ENCODE data around the gene LMOD2. TPM values are rescaled to one million over a fixed set of nuclear protein-coding genes. Genes with fewer than 3 reads are reported as not detected.

Gene LMOD2, protein sequence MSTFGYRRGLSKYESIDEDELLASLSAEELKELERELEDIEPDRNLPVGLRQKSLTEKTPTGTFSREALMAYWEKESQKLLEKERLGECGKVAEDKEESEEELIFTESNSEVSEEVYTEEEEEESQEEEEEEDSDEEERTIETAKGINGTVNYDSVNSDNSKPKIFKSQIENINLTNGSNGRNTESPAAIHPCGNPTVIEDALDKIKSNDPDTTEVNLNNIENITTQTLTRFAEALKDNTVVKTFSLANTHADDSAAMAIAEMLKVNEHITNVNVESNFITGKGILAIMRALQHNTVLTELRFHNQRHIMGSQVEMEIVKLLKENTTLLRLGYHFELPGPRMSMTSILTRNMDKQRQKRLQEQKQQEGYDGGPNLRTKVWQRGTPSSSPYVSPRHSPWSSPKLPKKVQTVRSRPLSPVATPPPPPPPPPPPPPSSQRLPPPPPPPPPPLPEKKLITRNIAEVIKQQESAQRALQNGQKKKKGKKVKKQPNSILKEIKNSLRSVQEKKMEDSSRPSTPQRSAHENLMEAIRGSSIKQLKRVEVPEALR
- polyA plus RNA-seq (2011; rRNA removed) (not detected in 2 replicates), polyA plus RNA-seq (2017; fragmentation: RNase III; extraction: RNeasy Plus Mini Kit Qiagen cat#74134 plus additional on column Dnase treatment) (not detected in 3 replicates), polyA minus RNA-seq (2011; rRNA and poly(A)+ RNA removed) (not detected in 2 replicates)
- polyA plus RNA-seq (2012; cell fraction: cytosol; rRNA removed): not detected in 2 replicates
- polyA plus RNA-seq (2012; cell fraction: nucleus; rRNA removed): not detected in 2 replicates

DNA sequence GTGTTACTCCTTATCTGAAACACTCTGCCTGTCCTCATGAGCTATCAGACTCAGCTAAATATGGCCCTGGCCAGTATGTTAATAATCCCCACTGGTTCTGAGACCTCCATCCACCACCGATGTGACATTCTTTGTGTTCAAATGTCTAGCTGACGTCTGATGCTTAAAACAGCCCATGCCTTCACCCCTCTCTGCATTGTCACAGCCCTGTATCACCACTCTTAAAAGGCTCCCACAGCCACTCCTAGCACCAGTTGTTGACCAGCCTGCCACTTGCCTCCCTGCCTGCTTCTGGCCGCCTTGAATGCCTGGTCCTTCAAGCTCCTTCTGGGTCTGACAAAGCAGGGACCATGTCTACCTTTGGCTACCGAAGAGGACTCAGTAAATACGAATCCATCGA, at the start of gene LMOD2:
Gene LMOD2, plus strand, starts transcription at position 253 of the 400 bp plus-strand sequence. Its CDS starts 98 bp downstream, at position 351.
- no peaks in the 10 kb centered on the region for H3K4me1 ChIP-seq
- DNase-seq (ENCODE audit: low read depth in 1 of 2, low spot score in 1 of 2) (no peak), FAIRE-seq (no peak), ATAC-seq (no peak)
- H3K27ac ChIP-seq: no peak within 1 kb of the TSS
- POLR2A ChIA-PET: no interaction called here
- no peak within 1 kb of the TSS for H3K4me3 ChIP-seq
- 38% methylated on average over 6 of the region's 6 CpGs for WGBS (ENCODE audit: missing lambda C conversion rate)
- no peaks in the 10 kb centered on the region for H3K9me3 ChIP-seq
- no peak within 1 kb of the TSS for H3K4me2 ChIP-seq
- CTCF ChIA-PET: interaction anchor here (0.9 kb wide), 1 partner anchor 20 kb away, joined by 5 read pairs; no protein-coding TSS in a partner anchor
- TF ChIP-seq CBX2 (IDR thresholded peaks at IDR 0.05; ENCODE audit: borderline replicate concordance, low read depth) (no peak), HOXB5 (CRISPR knock-in tag; IDR thresholded peaks at IDR 0.05) (no peak), ZNF302 (CRISPR knock-in tag; IDR thresholded peaks at IDR 0.05) (no peak), EHMT2 (IDR thresholded peaks at IDR 0.05; ENCODE audit: low read depth) (no peak), HEYL (CRISPR knock-in tag; IDR thresholded peaks at IDR 0.05) (no peak), NFE2L2 (conservative IDR thresholded peaks at IDR 0.05; ENCODE audit: low read length) (no peak), NR3C1 (IDR thresholded peaks at IDR 0.05) (no peak), ZC3H11A (IDR thresholded peaks at IDR 0.05) (no peak), MYC (IDR thresholded peaks at IDR 0.05; ENCODE audit: borderline replicate concordance, low read length) (no peak), HDAC2 (IDR thresholded peaks at IDR 0.05) (no peak), HOXB13 (CRISPR knock-in tag; IDR thresholded peaks at IDR 0.05; ENCODE audit: low read depth) (no peak), ESRRA (IDR thresholded peaks at IDR 0.05; ENCODE audit: borderline replicate concordance, low read length) (no peak)
- TF ChIP-seq, protein P1, sequence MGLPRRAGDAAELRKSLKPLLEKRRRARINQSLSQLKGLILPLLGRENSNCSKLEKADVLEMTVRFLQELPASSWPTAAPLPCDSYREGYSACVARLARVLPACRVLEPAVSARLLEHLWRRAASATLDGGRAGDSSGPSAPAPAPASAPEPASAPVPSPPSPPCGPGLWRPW (IDR thresholded peaks at IDR 0.05): no peak

DNA sequence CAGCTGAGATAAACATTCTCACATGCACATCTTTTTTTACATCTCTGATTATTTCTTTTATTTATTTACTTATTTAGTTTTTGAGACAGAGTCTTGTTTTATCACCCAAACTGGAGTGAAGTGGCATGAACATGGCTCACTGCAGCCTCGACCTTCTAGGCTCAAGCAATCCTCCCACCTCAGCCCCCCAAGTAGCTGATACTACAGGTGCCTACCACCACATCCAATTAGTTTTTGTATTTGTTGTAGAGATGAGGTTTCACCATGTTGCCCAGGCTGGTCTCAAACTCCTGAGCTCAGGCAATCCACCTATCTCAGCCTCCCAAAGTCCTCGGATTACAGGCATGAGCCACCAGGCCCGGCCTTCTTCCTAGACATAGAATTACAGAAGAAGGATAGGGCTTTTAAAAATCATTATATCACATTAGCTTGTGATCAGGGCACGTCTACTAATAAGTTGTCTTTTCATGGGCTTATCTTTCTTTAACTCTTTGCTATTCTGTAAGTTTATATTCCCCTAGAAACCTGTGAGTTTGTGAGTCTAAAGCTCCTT, 48.2 kb upstream of the LMOD2 start:
- TF ChIP-seq BHLHE40 (IDR thresholded peaks at IDR 0.05; ENCODE audit: low read depth, low read length): no peak
- no peak for TF ChIP-seq HOXB5 (CRISPR knock-in tag; IDR thresholded peaks at IDR 0.05)
- TF ChIP-seq FOSB (CRISPR knock-in tag; IDR thresholded peaks at IDR 0.05): no peak
- no peak for TF ChIP-seq HOXA7 (CRISPR knock-in tag; IDR thresholded peaks at IDR 0.05)
- TF ChIP-seq, protein P2, sequence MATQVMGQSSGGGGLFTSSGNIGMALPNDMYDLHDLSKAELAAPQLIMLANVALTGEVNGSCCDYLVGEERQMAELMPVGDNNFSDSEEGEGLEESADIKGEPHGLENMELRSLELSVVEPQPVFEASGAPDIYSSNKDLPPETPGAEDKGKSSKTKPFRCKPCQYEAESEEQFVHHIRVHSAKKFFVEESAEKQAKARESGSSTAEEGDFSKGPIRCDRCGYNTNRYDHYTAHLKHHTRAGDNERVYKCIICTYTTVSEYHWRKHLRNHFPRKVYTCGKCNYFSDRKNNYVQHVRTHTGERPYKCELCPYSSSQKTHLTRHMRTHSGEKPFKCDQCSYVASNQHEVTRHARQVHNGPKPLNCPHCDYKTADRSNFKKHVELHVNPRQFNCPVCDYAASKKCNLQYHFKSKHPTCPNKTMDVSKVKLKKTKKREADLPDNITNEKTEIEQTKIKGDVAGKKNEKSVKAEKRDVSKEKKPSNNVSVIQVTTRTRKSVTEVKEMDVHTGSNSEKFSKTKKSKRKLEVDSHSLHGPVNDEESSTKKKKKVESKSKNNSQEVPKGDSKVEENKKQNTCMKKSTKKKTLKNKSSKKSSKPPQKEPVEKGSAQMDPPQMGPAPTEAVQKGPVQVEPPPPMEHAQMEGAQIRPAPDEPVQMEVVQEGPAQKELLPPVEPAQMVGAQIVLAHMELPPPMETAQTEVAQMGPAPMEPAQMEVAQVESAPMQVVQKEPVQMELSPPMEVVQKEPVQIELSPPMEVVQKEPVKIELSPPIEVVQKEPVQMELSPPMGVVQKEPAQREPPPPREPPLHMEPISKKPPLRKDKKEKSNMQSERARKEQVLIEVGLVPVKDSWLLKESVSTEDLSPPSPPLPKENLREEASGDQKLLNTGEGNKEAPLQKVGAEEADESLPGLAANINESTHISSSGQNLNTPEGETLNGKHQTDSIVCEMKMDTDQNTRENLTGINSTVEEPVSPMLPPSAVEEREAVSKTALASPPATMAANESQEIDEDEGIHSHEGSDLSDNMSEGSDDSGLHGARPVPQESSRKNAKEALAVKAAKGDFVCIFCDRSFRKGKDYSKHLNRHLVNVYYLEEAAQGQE (IDR thresholded peaks at IDR 0.05): no peak
- TF ChIP-seq HEYL (CRISPR knock-in tag; IDR thresholded peaks at IDR 0.05): no peak
- ChIA-PET CTCF (interaction anchor here (0.8 kb wide), 1 partner anchor 11 kb away, joined by 3 read pairs; no protein-coding TSS in a partner anchor), POLR2A (no interaction called here)
- DNase-seq (ENCODE audit: low read depth in 1 of 2, low spot score in 1 of 2): no peak
- 0 out of 3 replicates have a peak, but pooled peaks cover 3% of the 10 kb centered on the region for H3K9me3 ChIP-seq
- WGBS (ENCODE audit: missing lambda C conversion rate): 18% methylated on average over 4 of the region's 4 CpGs
- no peak for FAIRE-seq
- H3K4me3 ChIP-seq: no peak overlapping the region
- ATAC-seq: no peak
- no peak overlapping the region for H3K27ac ChIP-seq
- H3K4me1 ChIP-seq: no peaks in the 10 kb centered on the region
- H3K4me2 ChIP-seq: no peak overlapping the region

Measured in A549 (cell line).